ENCODE measurements around the gene ISX. TPM values are rescaled to one million over a fixed set of nuclear protein-coding genes. Genes with fewer than 3 reads are reported as not detected.

Gene ISX
- polyA plus RNA-seq, 1 experiment, result not detected

DNA sequence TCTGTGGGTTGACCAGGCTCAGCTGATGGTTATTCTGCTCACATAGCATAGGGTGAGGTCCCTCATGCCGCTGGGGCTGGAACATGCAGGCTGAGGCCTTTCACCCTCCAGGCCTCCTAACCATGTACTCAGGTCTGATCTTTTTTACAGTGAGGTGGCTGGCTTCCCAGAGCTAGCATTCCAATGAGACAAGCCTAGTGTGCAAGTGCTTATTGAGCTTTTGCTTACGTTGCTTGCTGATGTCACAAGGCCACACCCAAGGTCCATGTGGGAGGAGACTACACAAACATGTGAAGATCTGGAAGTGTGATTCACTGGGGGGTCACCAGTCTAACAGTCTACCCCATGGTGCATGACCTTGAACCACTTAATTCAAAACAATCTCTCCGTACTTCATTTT, 33.9 kb downstream of the ISX start:
- H3K27me3 ChIP-seq (ENCODE audit: control insufficient read depth, insufficient read depth, low read length), result no peaks in the 10 kb centered on the region
- H3K4me3 ChIP-seq (ENCODE audit: low read depth, low read length), result no peak overlapping the region
- POLR2A ChIA-PET, result no interaction called here
- no peak for TF ChIP-seq CTCF (IDR thresholded peaks at IDR 0.05; ENCODE audit: insufficient read depth, low read depth, low read length)
- H3K36me3 ChIP-seq (ENCODE audit: control insufficient read depth, insufficient read depth, low read length), result no peaks in the 10 kb centered on the region
- no peak for DNase-seq (ENCODE audit: low read depth)
- CTCF ChIA-PET, result interaction anchor here (0.8 kb wide), 1 partner anchor 1993 kb away, joined by 3 read pairs; no protein-coding TSS in a partner anchor

- ChIA-PET CTCF (no interaction called here), POLR2A (no interaction called here)
Measured at GRCh38 chr22:35102663-35103062, 36.7 kb downstream of the ISX start.

DNA sequence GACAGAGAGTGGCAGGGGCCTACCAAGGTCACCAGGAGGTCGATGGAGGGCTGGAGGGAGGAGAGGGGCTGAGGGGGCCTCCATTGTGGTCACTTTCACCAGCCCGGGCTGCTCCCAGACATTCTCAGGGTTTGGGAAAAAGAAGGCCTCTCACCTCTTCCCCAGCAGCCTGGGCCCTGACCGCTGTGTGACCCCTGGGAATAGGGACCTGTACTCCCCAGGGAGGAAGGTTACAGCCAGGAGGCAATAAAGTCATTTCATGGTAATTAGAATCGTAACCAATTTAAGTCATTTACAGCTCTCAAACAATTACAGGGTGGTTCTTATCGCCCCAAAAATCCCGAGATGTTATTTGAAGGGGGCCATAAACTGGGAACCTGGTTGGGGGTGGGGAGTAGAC, 37.8 kb downstream of the ISX start:
- Histone ChIP-seq H3K27me3 (ENCODE audit: control insufficient read depth, insufficient read depth, low read length) (no peaks in the 10 kb centered on the region), H3K4me3 (ENCODE audit: low read depth, low read length) (no peak overlapping the region), H3K36me3 (ENCODE audit: control insufficient read depth, insufficient read depth, low read length) (no peaks in the 10 kb centered on the region)
- DNase-seq (ENCODE audit: low read depth), result no peak
- POLR2A ChIA-PET, result no interaction called here
- no peak for TF ChIP-seq CTCF (IDR thresholded peaks at IDR 0.05; ENCODE audit: insufficient read depth, low read depth, low read length)
- CTCF ChIA-PET, result no interaction called here

More at GRCh38 chr22:35102663-35103062, 36.7 kb downstream of the ISX start:
- H3K36me3 ChIP-seq (ENCODE audit: control insufficient read depth, insufficient read depth, low read length), result no peaks in the 10 kb centered on the region
- no peak overlapping the region for H3K4me3 ChIP-seq (ENCODE audit: low read depth, low read length)
- no peaks in the 10 kb centered on the region for H3K27me3 ChIP-seq (ENCODE audit: control insufficient read depth, insufficient read depth, low read length)
- no peak for TF ChIP-seq CTCF (IDR thresholded peaks at IDR 0.05; ENCODE audit: insufficient read depth, low read depth, low read length)
- no peak for DNase-seq (ENCODE audit: low read depth)

DNA sequence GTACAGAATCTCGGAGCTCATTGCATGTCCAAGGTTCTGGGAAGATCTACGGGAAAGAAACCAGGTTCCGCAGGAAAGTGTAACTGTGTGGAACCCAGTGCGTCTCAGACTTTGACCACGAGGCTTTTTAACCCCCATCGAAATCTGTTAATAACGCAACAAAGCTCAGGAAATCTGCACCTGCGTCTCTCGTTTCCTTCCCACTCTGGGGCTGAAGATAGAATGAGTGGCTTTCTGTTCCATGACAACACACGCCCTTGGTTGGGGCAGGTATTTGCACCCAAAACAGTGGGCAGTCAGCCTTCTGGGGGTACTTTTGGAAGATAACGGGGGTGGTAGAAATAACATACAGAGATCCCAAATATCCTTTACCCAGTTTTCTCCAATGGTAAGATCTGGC, 38.5 kb downstream of the ISX start:
- Histone ChIP-seq H3K36me3 (ENCODE audit: control insufficient read depth, insufficient read depth, low read length) (no peaks in the 10 kb centered on the region), H3K27me3 (ENCODE audit: control insufficient read depth, insufficient read depth, low read length) (no peaks in the 10 kb centered on the region), H3K4me3 (ENCODE audit: low read depth, low read length) (no peak overlapping the region)
- ChIA-PET CTCF (no interaction called here), POLR2A (no interaction called here)
- no peak for TF ChIP-seq CTCF (IDR thresholded peaks at IDR 0.05; ENCODE audit: insufficient read depth, low read depth, low read length)
- no peak for DNase-seq (ENCODE audit: low read depth)

- Histone ChIP-seq H3K4me3 (ENCODE audit: low read depth, low read length) (no peak overlapping the region), H3K36me3 (ENCODE audit: control insufficient read depth, insufficient read depth, low read length) (no peaks in the 10 kb centered on the region), H3K27me3 (ENCODE audit: control insufficient read depth, insufficient read depth, low read length) (no peaks in the 10 kb centered on the region)
- ChIA-PET POLR2A (no interaction called here), CTCF (no interaction called here)
- DNase-seq (ENCODE audit: low read depth), result no peak
- TF ChIP-seq CTCF (IDR thresholded peaks at IDR 0.05; ENCODE audit: insufficient read depth, low read depth, low read length), result no peak
Measured at GRCh38 chr22:35109616-35110015, 43.7 kb downstream of the ISX start.

Measured in BJ (cell line).